HG02885 (cell line): ENCODE data around the gene UCKL1.
A peak's percentile ranks its signal among the peaks of the same experiment; 100 is the strongest.

Experiments
- ATAC-seq: cut with Tn5 transposase; IDR thresholded peaks from one replicate; pipeline ENCODE4 v1.9.1; 2021; ENCODE audit warnings: mild to moderate bottlenecking; ENCODE audit not compliant: unreplicated experiment, poor library complexity

The UCKL1 gene

DNA sequence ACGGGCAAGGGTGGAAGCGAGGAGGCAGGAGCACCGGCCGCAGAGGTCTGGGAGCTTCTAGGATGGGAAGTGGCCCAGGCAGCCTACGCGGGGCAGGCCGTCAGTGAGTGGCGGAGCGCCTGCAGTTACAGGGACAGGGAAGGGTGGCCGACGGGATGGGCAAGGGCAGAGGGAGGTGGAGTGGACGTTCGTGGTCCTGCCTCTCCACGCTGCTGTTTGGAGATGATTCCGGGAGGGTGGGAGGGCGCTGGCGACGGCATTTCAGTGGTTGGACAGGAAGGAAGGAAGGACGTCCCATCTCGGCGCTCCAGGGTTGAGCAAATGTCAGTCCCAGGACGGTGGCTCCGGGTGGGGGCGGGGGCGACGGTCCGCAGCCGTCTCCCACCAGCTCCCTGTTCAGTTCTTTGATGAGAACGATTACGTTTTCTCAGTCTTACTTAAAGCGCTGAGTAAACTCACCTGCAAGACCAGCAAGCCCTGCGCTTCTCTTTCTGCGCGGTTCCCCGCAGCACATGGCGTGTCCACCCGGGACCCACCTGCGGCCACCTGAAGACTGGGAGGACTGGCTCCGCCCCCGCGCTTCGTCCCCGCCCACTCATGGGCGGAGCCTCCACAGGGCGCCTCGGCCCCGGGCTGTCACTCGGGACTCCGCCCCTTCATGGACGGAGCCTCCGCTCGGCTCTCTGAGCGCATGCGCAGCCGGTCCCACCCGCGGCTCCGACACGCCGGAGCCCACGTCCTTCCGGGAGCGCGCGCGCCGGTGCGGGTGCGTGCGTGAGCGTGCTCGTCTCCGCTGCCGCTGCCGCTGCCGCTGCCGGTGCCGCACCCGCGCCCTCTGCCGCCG, 61.6 kb downstream of the UCKL1 start, which contains the start of gene DNAJC5:
Gene DNAJC5 (plus strand): TSS at position 769 of the 844 bp plus-strand sequence. CDS start 33,220 bp downstream, outside the sequence.
- peak; percentile 91 for ATAC-seq

DNA sequence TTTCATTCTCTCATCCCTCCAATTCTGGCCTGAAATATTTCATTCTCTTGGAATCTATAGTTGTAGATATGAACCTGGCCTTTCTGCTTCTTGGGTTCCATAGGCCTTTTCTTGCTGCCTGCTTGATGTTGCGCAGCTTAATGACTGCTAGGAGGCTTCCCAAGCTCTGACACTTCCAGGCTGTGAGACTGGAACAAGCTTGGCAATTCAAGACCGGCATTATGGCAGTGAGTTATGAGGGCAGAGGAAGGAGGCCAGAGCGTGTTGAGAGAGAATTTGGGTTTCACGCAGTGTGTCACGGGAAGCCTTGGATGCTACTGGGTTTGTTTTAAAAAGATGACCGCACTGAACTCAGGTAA, 62.2 kb downstream of the UCKL1 start:
- no peak for ATAC-seq

DNA sequence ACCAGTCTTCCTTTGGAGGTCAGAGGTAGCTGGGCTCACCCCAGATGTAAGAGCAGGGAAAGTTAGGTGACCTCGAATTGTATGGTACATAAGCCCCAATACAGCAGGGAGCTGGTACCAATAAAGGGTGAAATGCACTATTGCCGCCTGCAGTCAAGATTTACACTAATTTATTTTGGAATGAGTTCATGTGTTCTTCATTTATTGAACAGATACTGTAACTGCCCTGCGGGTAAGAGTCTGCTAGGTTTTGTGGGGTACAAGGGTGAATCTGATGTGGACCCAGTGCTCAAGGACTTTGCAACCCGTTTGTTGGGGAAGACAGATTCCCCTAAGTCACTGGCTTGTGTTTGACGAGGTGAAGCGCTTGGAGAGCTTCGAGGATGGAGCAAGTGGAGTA, 63.8 kb downstream of the UCKL1 start:
- no peak for ATAC-seq

DNA sequence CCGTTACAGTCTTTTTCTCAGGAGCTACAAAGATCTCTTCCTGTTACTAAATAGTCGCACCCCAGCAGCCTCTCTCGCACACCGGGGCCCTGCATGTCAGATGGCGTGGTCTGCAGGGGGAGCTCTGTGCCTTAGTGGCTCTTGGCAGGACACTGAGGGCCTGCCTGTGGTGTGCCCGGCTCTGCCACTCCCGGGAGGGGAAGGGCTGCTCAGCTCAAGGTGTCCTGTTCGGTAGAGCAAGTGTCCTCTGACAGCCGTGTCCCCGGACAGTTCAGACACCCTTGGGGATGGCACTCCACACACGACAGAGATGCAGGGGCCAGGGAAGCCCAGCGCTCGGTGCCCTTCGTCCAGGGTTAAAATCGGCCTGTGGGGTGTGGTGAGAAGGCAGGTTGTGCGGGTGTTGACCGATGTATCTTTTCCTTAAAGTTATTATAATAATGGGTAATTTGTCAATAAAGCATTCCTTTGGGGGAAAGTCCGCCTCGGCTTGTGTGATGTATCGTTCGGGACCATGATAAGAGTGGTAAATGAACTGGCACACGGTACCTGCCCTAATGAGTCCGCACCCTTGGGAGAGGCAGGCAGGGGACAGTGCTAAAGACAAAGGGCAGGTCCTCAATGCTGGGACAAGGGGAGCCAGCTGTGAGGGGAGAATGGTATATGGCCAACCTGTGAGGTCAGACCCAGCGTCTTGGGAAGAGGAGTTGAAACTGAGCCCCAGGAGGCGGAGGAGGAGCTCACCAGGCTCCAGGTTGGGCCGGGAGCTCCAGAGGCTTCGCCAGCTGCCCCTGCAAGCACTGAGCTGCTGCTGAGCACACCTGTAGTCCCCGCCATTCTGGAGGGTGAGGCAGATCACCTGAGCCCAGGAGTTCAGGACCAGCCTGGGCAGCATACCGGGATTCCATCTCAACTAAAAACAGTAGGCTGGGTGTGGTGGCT, 64.9 kb downstream of the UCKL1 start:
- ATAC-seq = no peak

DNA sequence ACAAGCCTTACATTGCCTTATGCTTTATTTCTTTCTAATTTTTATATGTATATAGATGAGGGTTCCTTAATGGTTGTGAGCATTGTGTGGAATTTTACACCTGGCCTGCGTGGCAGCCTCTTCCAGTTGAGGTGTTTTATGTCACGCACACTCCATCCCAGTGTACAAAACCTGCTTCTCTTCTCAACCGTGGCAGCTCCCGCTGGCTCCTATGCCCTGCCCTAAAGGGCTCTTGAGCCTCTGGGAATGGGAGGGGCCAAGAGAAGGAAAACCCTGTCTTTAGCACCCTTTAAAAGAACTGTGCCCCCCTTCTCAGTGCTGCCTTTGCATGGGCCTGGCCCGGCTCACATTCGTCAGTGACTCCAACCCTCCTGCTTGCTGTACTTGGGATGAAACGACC, 65.6 kb downstream of the UCKL1 start:
- ATAC-seq = no peak

DNA sequence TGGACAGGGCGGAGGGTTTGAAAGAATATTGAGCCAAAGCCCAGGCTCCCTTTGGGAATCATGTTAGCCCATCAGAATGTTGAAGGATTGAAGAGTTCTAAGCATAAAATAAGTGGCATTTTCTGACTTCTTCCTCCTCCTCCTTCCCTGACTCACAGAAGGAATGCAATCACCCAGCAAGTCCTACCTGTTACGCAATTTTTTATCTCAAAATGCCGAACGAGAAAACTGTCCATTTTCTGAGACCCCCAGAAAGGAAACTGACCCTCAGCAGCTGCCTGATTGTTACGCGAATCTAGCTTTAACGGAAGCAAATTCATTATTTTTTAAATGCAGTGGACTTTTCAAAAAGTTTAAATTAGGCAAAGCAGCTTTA, 66.0 kb downstream of the UCKL1 start:
- no peak for ATAC-seq
